Tibial nerve (tissue), 4 donors: Measurements from ENCODE around the gene PRKAG2.

Experiments
- CTCF ChIP-seq, 5 experiments: fragments of 200-600 bp in 3 of 5; fragments of 450-650 bp in 2 of 5; sonication (generic) in 3 of 5; IDR thresholded peaks; one replicate each; pipeline ENCODE4 v1.5.1; 2016 to 2019; ENCODE audit warnings: antibody characterized with exemption in 5 of 5, mild to moderate bottlenecking in 3 of 5, moderate library complexity in 2 of 5
- EP300 ChIP-seq, 2 donors: sonication (generic); formaldehyde crosslinking; IDR thresholded peaks; one replicate each; pipeline ENCODE4 v1.6.1; 2017; ENCODE audit warnings: antibody characterized with exemption in 2 of 2, mild to moderate bottlenecking in 1 of 2
- POLR2A ChIP-seq, 2 donors: fragments of 450-650 bp; IDR thresholded peaks; one replicate each; pipeline ENCODE4 v1.6.1; 2017; ENCODE audit warnings: antibody characterized with exemption in 2 of 2, mild to moderate bottlenecking in 2 of 2, moderate library complexity in 2 of 2

DNA sequence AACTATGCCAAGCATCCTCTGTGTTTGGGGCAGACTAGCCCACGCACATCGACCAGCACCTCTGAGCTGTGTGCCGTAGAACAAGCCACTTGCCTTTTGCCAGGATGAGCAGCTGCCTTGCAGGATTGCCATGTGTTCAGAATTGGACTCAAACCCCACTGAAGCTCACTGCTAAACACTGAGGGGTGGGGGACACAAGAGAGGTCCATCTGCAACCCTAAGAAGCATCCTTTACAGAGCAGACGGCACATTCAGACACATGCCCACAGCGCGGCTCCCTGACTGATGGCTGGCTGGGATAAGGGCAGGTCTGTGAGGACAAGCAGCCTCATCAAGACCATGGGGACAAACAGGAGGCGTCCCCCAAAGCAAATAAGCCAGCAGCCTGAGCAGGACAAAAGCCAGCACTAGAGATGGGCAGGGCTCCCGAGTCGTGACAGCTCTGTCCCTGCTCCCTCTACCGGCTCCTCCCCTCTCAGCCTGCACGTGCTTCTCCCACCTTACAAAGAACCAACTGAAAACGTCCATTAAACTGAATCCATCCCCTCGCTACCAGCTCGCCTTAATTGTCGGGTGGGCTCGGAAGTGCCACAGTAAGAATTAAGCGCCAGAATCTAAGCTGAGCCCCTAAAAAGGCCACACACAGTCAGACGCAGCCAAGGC lies 114.2 kb downstream of the PRKAG2 start:
- TF ChIP-seq CTCF (IDR thresholded peaks at IDR 0.05) (no peak), EP300 (IDR thresholded peaks at IDR 0.05) (no peak), POLR2A (IDR thresholded peaks at IDR 0.05) (no peak)
